GM23248 (cell line): ENCODE data around the gene FMO5.

ENCODE experiments used
- EZH2 ChIP-seq: fragments of 200-600 bp; sonication (generic); IDR thresholded peaks from 2 replicates; pipeline ENCODE4 v1.6.1; 2018; ENCODE audit warnings: antibody characterized with exemption, mild to moderate bottlenecking; ENCODE audit not compliant: insufficient read depth, poor library complexity, severe bottlenecking
- EZH2phosphoT487 ChIP-seq: fragments of 200-600 bp; sonication (generic); IDR thresholded peaks from 2 replicates; pipeline ENCODE4 v1.6.1; 2018; ENCODE audit warnings: antibody characterized with exemption, moderate library complexity, mild to moderate bottlenecking, low read depth; ENCODE audit not compliant: insufficient read depth

- TF ChIP-seq EZH2phosphoT487 = no peak
- no peak for TF ChIP-seq EZH2
Measured at GRCh38 chr1:147264158-147264768, 39.1 kb upstream of the FMO5 start.
